HEK293 (cell line): Measurements from ENCODE around the gene PLK5.

ENCODE experiments used
- GFI1B ChIP-seq: fragments of 450-650 bp; formaldehyde crosslinking; IDR thresholded peaks from 2 replicates; pipeline ENCODE4 v1.5.1; 2016; ENCODE audit warnings: missing biosample characterization, missing genetic modification characterization
- GLI2 ChIP-seq: fragments of 450-650 bp; formaldehyde crosslinking; IDR thresholded peaks from 2 replicates; pipeline ENCODE4; 2017; ENCODE audit warnings: missing biosample characterization, missing genetic modification characterization, low read depth, borderline replicate concordance
- GLI4 ChIP-seq: fragments of 450-650 bp; formaldehyde crosslinking; IDR thresholded peaks from 2 replicates; pipeline ENCODE4 v1.5.1; 2016; ENCODE audit warnings: missing biosample characterization, missing genetic modification characterization
- KLF8 ChIP-seq: fragments of 450-650 bp; formaldehyde crosslinking; IDR thresholded peaks from 2 replicates; pipeline ENCODE4 v1.5.1; 2016; ENCODE audit warnings: missing biosample characterization, missing genetic modification characterization
- KLF9 ChIP-seq: fragments of 450-650 bp; formaldehyde crosslinking; IDR thresholded peaks from 2 replicates; pipeline ENCODE4 v1.5.1; 2016; ENCODE audit warnings: missing biosample characterization, missing genetic modification characterization, low read depth
- SP3 ChIP-seq: fragments of 450-650 bp; formaldehyde crosslinking; IDR thresholded peaks from 2 replicates; pipeline ENCODE4 v1.5.1; 2016; ENCODE audit warnings: missing biosample characterization, missing genetic modification characterization
- YY1 ChIP-seq: fragments of 450-650 bp; formaldehyde crosslinking; IDR thresholded peaks from 2 replicates; pipeline ENCODE4 v1.5.1; 2018; ENCODE audit warnings: missing biosample characterization, missing genetic modification characterization
- ZBTB21 ChIP-seq: fragments of 450-650 bp; formaldehyde crosslinking; IDR thresholded peaks from 2 replicates; pipeline ENCODE4 v1.5.1; 2017; ENCODE audit warnings: missing biosample characterization, missing genetic modification characterization
- ZBTB48 ChIP-seq: fragments of 450-650 bp; formaldehyde crosslinking; IDR thresholded peaks from 2 replicates; pipeline ENCODE4 v1.5.1; 2016; ENCODE audit warnings: missing biosample characterization, missing genetic modification characterization
- ZBTB8A ChIP-seq: fragments of 450-650 bp; formaldehyde crosslinking; IDR thresholded peaks from 2 replicates; pipeline ENCODE4 v1.5.1; 2016; ENCODE audit warnings: missing biosample characterization, missing genetic modification characterization
- ZEB2 ChIP-seq: fragments of 450-650 bp; formaldehyde crosslinking; IDR thresholded peaks from 2 replicates; pipeline ENCODE4 v1.5.1; 2016; ENCODE audit warnings: missing biosample characterization, missing genetic modification characterization
- ZIC2 ChIP-seq: fragments of 450-650 bp; formaldehyde crosslinking; IDR thresholded peaks from 2 replicates; pipeline ENCODE4 v1.5.1; 2016; ENCODE audit warnings: missing biosample characterization, missing genetic modification characterization
- ZNF174 ChIP-seq: fragments of 450-650 bp; formaldehyde crosslinking; IDR thresholded peaks from 2 replicates; pipeline ENCODE4 v1.5.0; 2017; ENCODE audit warnings: missing biosample characterization, mild to moderate bottlenecking, missing genetic modification characterization
- ZNF202 ChIP-seq: fragments of 450-650 bp; formaldehyde crosslinking; IDR thresholded peaks from 2 replicates; pipeline ENCODE4 v1.5.1; 2016; ENCODE audit warnings: missing biosample characterization, missing genetic modification characterization, borderline replicate concordance
- ZNF214 ChIP-seq: fragments of 450-650 bp; formaldehyde crosslinking; IDR thresholded peaks from 2 replicates; pipeline ENCODE4 v1.5.1; 2017; ENCODE audit warnings: missing biosample characterization, mild to moderate bottlenecking, missing genetic modification characterization, borderline replicate concordance
- ZNF416 ChIP-seq: fragments of 450-650 bp; formaldehyde crosslinking; IDR thresholded peaks from 2 replicates; pipeline ENCODE4 v1.5.1; 2016; ENCODE audit warnings: missing biosample characterization, missing genetic modification characterization
- ZNF423 ChIP-seq: fragments of 450-650 bp; formaldehyde crosslinking; IDR thresholded peaks from 2 replicates; pipeline ENCODE4 v1.5.1; 2016; ENCODE audit warnings: missing biosample characterization, missing genetic modification characterization
- ZNF610 ChIP-seq: fragments of 450-650 bp; formaldehyde crosslinking; IDR thresholded peaks from 2 replicates; pipeline ENCODE4 v1.5.1; 2016; ENCODE audit warnings: missing biosample characterization, missing genetic modification characterization, borderline replicate concordance
- ZNF670 ChIP-seq: fragments of 450-650 bp; formaldehyde crosslinking; IDR thresholded peaks from 2 replicates; pipeline ENCODE4 v1.5.1; 2016; ENCODE audit warnings: missing biosample characterization, missing genetic modification characterization, low read depth
- ZSCAN16 ChIP-seq: fragments of 450-650 bp; formaldehyde crosslinking; IDR thresholded peaks from 2 replicates; pipeline ENCODE4 v1.5.1; 2016; ENCODE audit warnings: missing biosample characterization, missing genetic modification characterization
- TF ChIP-seq, protein P1 (sequence below): fragments of 450-650 bp; formaldehyde crosslinking; IDR thresholded peaks from 2 replicates; pipeline ENCODE4 v1.5.1; 2016; ENCODE audit warnings: missing biosample characterization, missing genetic modification characterization
- TF ChIP-seq, protein P2 (sequence below): fragments of 450-650 bp; formaldehyde crosslinking; IDR thresholded peaks from 2 replicates; pipeline ENCODE4 v1.5.1; 2016; ENCODE audit warnings: missing biosample characterization, missing genetic modification characterization
- TF ChIP-seq, protein P3 (sequence below): fragments of 450-650 bp; formaldehyde crosslinking; IDR thresholded peaks from 2 replicates; pipeline ENCODE4 v1.5.1; 2017; ENCODE audit warnings: missing biosample characterization, missing genetic modification characterization
- TF ChIP-seq, protein P4 (sequence below): fragments of 450-650 bp; formaldehyde crosslinking; IDR thresholded peaks from 2 replicates; pipeline ENCODE4 v1.5.0; 2017; ENCODE audit warnings: missing biosample characterization, missing genetic modification characterization, borderline replicate concordance
- TF ChIP-seq, protein P5 (sequence below): fragments of 450-650 bp; formaldehyde crosslinking; IDR thresholded peaks from 2 replicates; pipeline ENCODE4 v1.5.1; 2016; ENCODE audit warnings: missing biosample characterization, missing genetic modification characterization
- TF ChIP-seq, protein P6 (sequence below): fragments of 450-650 bp; formaldehyde crosslinking; IDR thresholded peaks from 2 replicates; pipeline ENCODE4 v1.5.1; 2016; ENCODE audit warnings: missing biosample characterization, missing genetic modification characterization

Gene PLK5

DNA sequence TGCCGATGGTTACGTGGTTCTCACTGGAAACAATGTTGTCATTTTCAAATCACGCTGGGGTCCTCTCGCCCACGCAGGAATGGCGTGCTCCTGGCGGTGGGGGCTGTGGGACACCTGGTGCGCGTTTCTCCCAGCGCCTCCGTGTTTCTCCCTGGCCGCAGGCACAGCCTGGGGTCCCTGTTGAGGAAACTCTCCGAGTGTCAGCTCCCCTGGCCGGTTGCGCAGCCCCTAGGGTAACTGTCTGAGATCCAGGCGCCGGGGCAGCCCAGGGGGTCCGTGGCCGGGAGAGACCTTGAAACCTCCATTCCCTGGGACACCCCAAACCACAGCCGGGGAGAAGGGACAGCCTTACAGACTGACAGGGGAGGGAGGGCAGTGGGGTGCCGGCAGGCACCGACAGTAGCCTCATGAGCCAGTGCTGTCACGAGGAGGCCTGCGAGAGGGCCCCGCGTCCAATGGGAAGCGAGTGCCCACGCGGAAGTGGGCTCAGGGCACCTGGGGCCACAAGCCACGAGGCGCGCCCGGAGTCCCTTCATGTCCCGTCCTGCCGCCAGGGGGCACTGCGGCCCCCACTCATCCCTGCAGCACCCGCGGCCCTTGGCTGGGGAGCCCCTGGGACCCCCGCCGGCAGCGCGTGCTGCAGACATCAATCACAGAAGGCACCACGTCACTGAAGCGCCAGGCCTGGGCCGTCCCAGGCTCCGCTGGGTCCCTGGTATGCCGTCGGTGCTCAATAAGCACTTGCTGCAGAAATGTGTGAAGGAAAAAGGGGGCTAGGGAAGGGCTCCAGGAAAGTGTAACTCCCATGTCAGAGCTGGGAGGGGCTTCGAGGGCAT is 20.6 kb upstream of the PLK5 start (continued):
- TF ChIP-seq, protein P1, sequence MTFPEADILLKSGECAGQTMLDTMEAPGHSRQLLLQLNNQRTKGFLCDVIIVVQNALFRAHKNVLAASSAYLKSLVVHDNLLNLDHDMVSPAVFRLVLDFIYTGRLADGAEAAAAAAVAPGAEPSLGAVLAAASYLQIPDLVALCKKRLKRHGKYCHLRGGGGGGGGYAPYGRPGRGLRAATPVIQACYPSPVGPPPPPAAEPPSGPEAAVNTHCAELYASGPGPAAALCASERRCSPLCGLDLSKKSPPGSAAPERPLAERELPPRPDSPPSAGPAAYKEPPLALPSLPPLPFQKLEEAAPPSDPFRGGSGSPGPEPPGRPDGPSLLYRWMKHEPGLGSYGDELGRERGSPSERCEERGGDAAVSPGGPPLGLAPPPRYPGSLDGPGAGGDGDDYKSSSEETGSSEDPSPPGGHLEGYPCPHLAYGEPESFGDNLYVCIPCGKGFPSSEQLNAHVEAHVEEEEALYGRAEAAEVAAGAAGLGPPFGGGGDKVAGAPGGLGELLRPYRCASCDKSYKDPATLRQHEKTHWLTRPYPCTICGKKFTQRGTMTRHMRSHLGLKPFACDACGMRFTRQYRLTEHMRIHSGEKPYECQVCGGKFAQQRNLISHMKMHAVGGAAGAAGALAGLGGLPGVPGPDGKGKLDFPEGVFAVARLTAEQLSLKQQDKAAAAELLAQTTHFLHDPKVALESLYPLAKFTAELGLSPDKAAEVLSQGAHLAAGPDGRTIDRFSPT (tag by site-specific recombination), result no peak; the same call in none of the 2 replicates
- TF ChIP-seq ZNF214 (tag by site-specific recombination) (no peak), ZBTB48 (tag by site-specific recombination) (peak; percentile 93; the same call in 1 of the 2 replicates), GFI1B (tag by site-specific recombination) (0 out of 2 replicates have a peak, but pooled peaks have one; percentile 5), ZNF670 (tag by site-specific recombination) (no peak), GLI4 (tag by site-specific recombination) (no peak), ZIC2 (tag by site-specific recombination) (peak; percentile 91), YY1 (peak; percentile 40; the same call in 1 of the 2 replicates), GLI2 (tag by site-specific recombination) (no peak), ZEB2 (peak; percentile 84), SP3 (tag by site-specific recombination) (no peak), ZBTB21 (tag by site-specific recombination) (peak; percentile 55; the same call in 1 of the 2 replicates), ZNF610 (peak; percentile 76; the same call in 1 of the 2 replicates), ZBTB8A (tag by site-specific recombination) (peak; percentile 96), ZNF202 (no peak), KLF8 (tag by site-specific recombination) (peak; percentile 14; the same call in 1 of the 2 replicates), ZNF174 (tag by site-specific recombination) (no peak), ZNF423 (tag by site-specific recombination) (peak; percentile 49; the same call in 1 of the 2 replicates), ZSCAN16 (tag by site-specific recombination) (no peak), KLF9 (tag by site-specific recombination) (0 out of 2 replicates have a peak, but pooled peaks have one; percentile 16), ZNF416 (no peak)
- TF ChIP-seq, protein P2, sequence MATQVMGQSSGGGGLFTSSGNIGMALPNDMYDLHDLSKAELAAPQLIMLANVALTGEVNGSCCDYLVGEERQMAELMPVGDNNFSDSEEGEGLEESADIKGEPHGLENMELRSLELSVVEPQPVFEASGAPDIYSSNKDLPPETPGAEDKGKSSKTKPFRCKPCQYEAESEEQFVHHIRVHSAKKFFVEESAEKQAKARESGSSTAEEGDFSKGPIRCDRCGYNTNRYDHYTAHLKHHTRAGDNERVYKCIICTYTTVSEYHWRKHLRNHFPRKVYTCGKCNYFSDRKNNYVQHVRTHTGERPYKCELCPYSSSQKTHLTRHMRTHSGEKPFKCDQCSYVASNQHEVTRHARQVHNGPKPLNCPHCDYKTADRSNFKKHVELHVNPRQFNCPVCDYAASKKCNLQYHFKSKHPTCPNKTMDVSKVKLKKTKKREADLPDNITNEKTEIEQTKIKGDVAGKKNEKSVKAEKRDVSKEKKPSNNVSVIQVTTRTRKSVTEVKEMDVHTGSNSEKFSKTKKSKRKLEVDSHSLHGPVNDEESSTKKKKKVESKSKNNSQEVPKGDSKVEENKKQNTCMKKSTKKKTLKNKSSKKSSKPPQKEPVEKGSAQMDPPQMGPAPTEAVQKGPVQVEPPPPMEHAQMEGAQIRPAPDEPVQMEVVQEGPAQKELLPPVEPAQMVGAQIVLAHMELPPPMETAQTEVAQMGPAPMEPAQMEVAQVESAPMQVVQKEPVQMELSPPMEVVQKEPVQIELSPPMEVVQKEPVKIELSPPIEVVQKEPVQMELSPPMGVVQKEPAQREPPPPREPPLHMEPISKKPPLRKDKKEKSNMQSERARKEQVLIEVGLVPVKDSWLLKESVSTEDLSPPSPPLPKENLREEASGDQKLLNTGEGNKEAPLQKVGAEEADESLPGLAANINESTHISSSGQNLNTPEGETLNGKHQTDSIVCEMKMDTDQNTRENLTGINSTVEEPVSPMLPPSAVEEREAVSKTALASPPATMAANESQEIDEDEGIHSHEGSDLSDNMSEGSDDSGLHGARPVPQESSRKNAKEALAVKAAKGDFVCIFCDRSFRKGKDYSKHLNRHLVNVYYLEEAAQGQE (tag by site-specific recombination), result no peak
- TF ChIP-seq, protein P3, sequence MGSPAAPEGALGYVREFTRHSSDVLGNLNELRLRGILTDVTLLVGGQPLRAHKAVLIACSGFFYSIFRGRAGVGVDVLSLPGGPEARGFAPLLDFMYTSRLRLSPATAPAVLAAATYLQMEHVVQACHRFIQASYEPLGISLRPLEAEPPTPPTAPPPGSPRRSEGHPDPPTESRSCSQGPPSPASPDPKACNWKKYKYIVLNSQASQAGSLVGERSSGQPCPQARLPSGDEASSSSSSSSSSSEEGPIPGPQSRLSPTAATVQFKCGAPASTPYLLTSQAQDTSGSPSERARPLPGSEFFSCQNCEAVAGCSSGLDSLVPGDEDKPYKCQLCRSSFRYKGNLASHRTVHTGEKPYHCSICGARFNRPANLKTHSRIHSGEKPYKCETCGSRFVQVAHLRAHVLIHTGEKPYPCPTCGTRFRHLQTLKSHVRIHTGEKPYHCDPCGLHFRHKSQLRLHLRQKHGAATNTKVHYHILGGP (tag by site-specific recombination), result no peak
- TF ChIP-seq, protein P4, sequence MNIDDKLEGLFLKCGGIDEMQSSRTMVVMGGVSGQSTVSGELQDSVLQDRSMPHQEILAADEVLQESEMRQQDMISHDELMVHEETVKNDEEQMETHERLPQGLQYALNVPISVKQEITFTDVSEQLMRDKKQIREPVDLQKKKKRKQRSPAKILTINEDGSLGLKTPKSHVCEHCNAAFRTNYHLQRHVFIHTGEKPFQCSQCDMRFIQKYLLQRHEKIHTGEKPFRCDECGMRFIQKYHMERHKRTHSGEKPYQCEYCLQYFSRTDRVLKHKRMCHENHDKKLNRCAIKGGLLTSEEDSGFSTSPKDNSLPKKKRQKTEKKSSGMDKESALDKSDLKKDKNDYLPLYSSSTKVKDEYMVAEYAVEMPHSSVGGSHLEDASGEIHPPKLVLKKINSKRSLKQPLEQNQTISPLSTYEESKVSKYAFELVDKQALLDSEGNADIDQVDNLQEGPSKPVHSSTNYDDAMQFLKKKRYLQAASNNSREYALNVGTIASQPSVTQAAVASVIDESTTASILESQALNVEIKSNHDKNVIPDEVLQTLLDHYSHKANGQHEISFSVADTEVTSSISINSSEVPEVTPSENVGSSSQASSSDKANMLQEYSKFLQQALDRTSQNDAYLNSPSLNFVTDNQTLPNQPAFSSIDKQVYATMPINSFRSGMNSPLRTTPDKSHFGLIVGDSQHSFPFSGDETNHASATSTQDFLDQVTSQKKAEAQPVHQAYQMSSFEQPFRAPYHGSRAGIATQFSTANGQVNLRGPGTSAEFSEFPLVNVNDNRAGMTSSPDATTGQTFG (tag by site-specific recombination), result no peak
- TF ChIP-seq, protein P5, sequence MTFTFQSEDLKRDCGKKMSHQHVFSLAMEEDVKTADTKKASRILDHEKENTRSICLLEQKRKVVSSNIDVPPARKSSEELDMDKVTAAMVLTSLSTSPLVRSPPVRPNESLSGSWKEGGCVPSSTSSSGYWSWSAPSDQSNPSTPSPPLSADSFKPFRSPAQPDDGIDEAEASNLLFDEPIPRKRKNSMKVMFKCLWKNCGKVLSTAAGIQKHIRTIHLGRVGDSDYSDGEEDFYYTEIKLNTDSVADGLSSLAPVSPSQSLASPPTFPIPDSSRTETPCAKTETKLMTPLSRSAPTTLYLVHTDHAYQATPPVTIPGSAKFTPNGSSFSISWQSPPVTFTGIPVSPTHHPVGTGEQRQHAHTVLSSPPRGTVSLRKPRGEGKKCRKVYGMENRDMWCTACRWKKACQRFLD, result no peak
- TF ChIP-seq, protein P6, sequence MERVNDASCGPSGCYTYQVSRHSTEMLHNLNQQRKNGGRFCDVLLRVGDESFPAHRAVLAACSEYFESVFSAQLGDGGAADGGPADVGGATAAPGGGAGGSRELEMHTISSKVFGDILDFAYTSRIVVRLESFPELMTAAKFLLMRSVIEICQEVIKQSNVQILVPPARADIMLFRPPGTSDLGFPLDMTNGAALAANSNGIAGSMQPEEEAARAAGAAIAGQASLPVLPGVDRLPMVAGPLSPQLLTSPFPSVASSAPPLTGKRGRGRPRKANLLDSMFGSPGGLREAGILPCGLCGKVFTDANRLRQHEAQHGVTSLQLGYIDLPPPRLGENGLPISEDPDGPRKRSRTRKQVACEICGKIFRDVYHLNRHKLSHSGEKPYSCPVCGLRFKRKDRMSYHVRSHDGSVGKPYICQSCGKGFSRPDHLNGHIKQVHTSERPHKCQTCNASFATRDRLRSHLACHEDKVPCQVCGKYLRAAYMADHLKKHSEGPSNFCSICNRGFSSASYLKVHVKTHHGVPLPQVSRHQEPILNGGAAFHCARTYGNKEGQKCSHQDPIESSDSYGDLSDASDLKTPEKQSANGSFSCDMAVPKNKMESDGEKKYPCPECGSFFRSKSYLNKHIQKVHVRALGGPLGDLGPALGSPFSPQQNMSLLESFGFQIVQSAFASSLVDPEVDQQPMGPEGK (tag by site-specific recombination), result peak; percentile 96
